SK-N-SH (cell line): ENCODE results near the gene COL5A2. TPM values are rescaled to one million over a fixed set of nuclear protein-coding genes. Genes with fewer than 3 reads are reported as not detected.

Experiments
- CTCF ChIA-PET: fragments of 300-600, 350-600 bp; formaldehyde crosslinking; extraction: SDS; loops from one replicate; lab custom pipeline; 2021; lab: Yijun Ruan, JAX
- POLR2A ChIA-PET: fragments of 350-600 bp; sonication (Branson Sonifier 250); formaldehyde crosslinking; extraction: SDS; loops from one replicate; lab custom pipeline; 2020; ENCODE audit warnings: antibody characterized with exemption, inconsistent platforms; lab: Yijun Ruan, JAX
- DNase-seq: peaks from one replicate; pipeline ENCODE4 v3.0.0; 2012
- H2AFZ ChIP-seq: fragments of 200-600 bp; sonication (generic); 2 replicates; pipeline ENCODE4 v1.8.1; 2016; ENCODE audit warnings: antibody characterized with exemption, mild to moderate bottlenecking, low read depth
- H3F3A ChIP-seq: fragments of 200-600 bp; sonication (generic); replicated peaks from 2 replicates; pipeline ENCODE3; 2016; ENCODE audit warnings: antibody characterized with exemption, mild to moderate bottlenecking; ENCODE audit not compliant: insufficient read depth
- H3K27ac ChIP-seq, 2 experiments: fragments of 200-500 bp in 1 of 2; fragments of 200-600 bp in 1 of 2; sonication (Bioruptor generic) in 1 of 2; sonication (generic), shearing (Covaris generic) in 1 of 2; 2 replicates each; pipeline versions ENCODE4 v1.5.1 to v1.6.1; 2014 to 2016; ENCODE audit warnings: low read depth in 2 of 2, inconsistent platforms in 1 of 2, low read length in 1 of 2, mild to moderate bottlenecking in 1 of 2, mixed read lengths in 1 of 2
- H3K27me3 ChIP-seq: fragments of 200-600 bp; sonication (generic), shearing (Covaris generic); 2 replicates; pipeline ENCODE4 v1.6.1; 2016; ENCODE audit warnings: mixed run types; ENCODE audit not compliant: insufficient read depth
- H3K36me3 ChIP-seq, 2 experiments: fragments of 200-500 bp in 1 of 2; fragments of 200-600 bp in 1 of 2; sonication (Bioruptor generic) in 1 of 2; sonication (generic) in 1 of 2; replicated peaks in 1 of 2; 2 replicates each; pipeline versions ENCODE3 to v1.5.1; 2014 to 2016; ENCODE audit warnings: low read length in 1 of 2, mild to moderate bottlenecking in 1 of 2; ENCODE audit not compliant: insufficient read depth in 2 of 2, control insufficient read depth in 1 of 2
- H3K4me1 ChIP-seq, 2 experiments: fragments of 200-500 bp in 1 of 2; fragments of 200-600 bp in 1 of 2; sonication (Bioruptor generic) in 1 of 2; sonication (generic), shearing (Covaris generic) in 1 of 2; 2 replicates each; pipeline versions ENCODE4 v1.5.1 to v1.6.1; 2014 to 2016; ENCODE audit warnings: low read depth in 1 of 2, low read length in 1 of 2, mixed run types in 1 of 2; ENCODE audit not compliant: insufficient read depth in 2 of 2, control insufficient read depth in 1 of 2
- H3K4me2 ChIP-seq: fragments of 200-600 bp; sonication (generic), shearing (Covaris generic); 2 replicates; pipeline ENCODE4 v1.6.1; 2017; ENCODE audit warnings: mixed run types
- H3K4me3 ChIP-seq, 2 experiments: fragments of 200-500 bp in 1 of 2; fragments of 200-600 bp in 1 of 2; sonication (Bioruptor generic) in 1 of 2; sonication (generic), shearing (Covaris generic) in 1 of 2; 2 replicates each; pipeline versions ENCODE4 v1.5.1 to v1.8.1; 2014 to 2016; ENCODE audit warnings: low read depth in 2 of 2, inconsistent platforms in 1 of 2, low read length in 1 of 2, mild to moderate bottlenecking in 1 of 2, mixed read lengths in 1 of 2, moderate library complexity in 1 of 2
- H3K79me2 ChIP-seq: fragments of 200-600 bp; sonication (generic); 2 replicates; pipeline ENCODE4 v1.8.1; 2017; ENCODE audit warnings: mild to moderate bottlenecking; ENCODE audit not compliant: insufficient read depth
- H3K9ac ChIP-seq: fragments of 200-600 bp; sonication (generic); 2 replicates; pipeline ENCODE4 v1.6.1; 2017; ENCODE audit warnings: mixed run types
- H3K9me2 ChIP-seq: fragments of 200-600 bp; sonication (generic); 2 replicates; pipeline ENCODE4 v1.6.1; 2017; ENCODE audit warnings: mixed run types
- H3K9me3 ChIP-seq: fragments of 200-600 bp; sonication (generic); 2 replicates; pipeline ENCODE4 v1.6.1; 2017; ENCODE audit warnings: mixed run types, mild to moderate bottlenecking, moderate library complexity
- H4K20me1 ChIP-seq: fragments of 200-600 bp; sonication (generic); 2 replicates; pipeline ENCODE4 v1.6.1; 2017; ENCODE audit warnings: mild to moderate bottlenecking, mixed run types; ENCODE audit not compliant: insufficient read depth
- CHD2 ChIP-seq: fragments of 150-350 bp; IDR thresholded peaks from 2 replicates; pipeline ENCODE4 v1.6.1; 2018; ENCODE audit warnings: low read length; ENCODE audit not compliant: partially characterized antibody
- ELF1 ChIP-seq: IDR thresholded peaks from 2 replicates; pipeline ENCODE4 v1.4.0; 2012
- EZH2phosphoT487 ChIP-seq: fragments of 200-600 bp; sonication (generic); IDR thresholded peaks from 2 replicates; pipeline ENCODE4 v1.6.1; 2017; ENCODE audit warnings: low read depth, mixed run types, mild to moderate bottlenecking, antibody characterized with exemption, moderate library complexity, borderline replicate concordance
- FOSL2 ChIP-seq: IDR thresholded peaks from 2 replicates; pipeline ENCODE4 v1.4.0; 2012; ENCODE audit warnings: low read depth, mild to moderate bottlenecking, moderate library complexity, borderline replicate concordance
- FOXM1 ChIP-seq: IDR thresholded peaks from 2 replicates; pipeline ENCODE4 v1.4.0; 2012; ENCODE audit warnings: low read depth, mild to moderate bottlenecking
- GABPA ChIP-seq: IDR thresholded peaks from 2 replicates; pipeline ENCODE4 v1.4.0; 2012; ENCODE audit warnings: low read depth, mild to moderate bottlenecking
- GATA2 ChIP-seq: sonication (generic); formaldehyde crosslinking; IDR thresholded peaks from 2 replicates; pipeline ENCODE4 v1.5.0; 2020; ENCODE audit warnings: mild to moderate bottlenecking, missing genetic modification reagents
- JUND ChIP-seq: IDR thresholded peaks from 2 replicates; pipeline ENCODE4 v1.4.0; 2012
- NFIC ChIP-seq: IDR thresholded peaks from 2 replicates; pipeline ENCODE4 v1.4.0; 2012; ENCODE audit warnings: borderline replicate concordance
- NRF1 ChIP-seq: IDR thresholded peaks from 2 replicates; pipeline ENCODE4 v1.6.1; 2012; ENCODE audit warnings: low read depth, mild to moderate bottlenecking, low read length
- POLR2AphosphoS5 ChIP-seq: IDR thresholded peaks from 2 replicates; pipeline ENCODE4 v1.6.1; 2012; ENCODE audit warnings: low read depth, low read length
- RCOR1 ChIP-seq: fragments of 150-350 bp; IDR thresholded peaks from 2 replicates; pipeline ENCODE4 v1.6.1; 2017; ENCODE audit warnings: antibody characterized with exemption, low read length
- RFX5 ChIP-seq: IDR thresholded peaks from 2 replicates; pipeline ENCODE4 v1.6.1; 2012; ENCODE audit warnings: mild to moderate bottlenecking, improper control_type of control experiment, low read length
- SIN3A ChIP-seq: IDR thresholded peaks from 2 replicates; pipeline ENCODE4 v1.6.1; 2012; ENCODE audit warnings: low read depth, mild to moderate bottlenecking, low read length, moderate library complexity, borderline replicate concordance
- TAF1 ChIP-seq: IDR thresholded peaks from 2 replicates; pipeline ENCODE4 v1.6.1; 2012; ENCODE audit warnings: low read depth, mild to moderate bottlenecking, low read length, moderate library complexity, borderline replicate concordance
- TCF12 ChIP-seq: IDR thresholded peaks from 2 replicates; pipeline ENCODE4 v1.4.0; 2012
- TEAD4 ChIP-seq: IDR thresholded peaks from 2 replicates; pipeline ENCODE4 v1.4.0; 2012; ENCODE audit warnings: mild to moderate bottlenecking, borderline replicate concordance; ENCODE audit not compliant: insufficient read depth
- WGBS: methylation state at CpG from one replicate; pipeline ENCODE4 v1.1.6; 2017; ENCODE audit warnings: low lambda C conversion rate; 5-methylcytosine and 5-hydroxymethylcytosine counted together
- polyA plus RNA-seq, 3 experiments: library from polyadenylated mRNA; depleted of rRNA; stranded (reverse); fragments of >200 nt; gene quantifications; 2 replicates each; pipeline ENCODE4 v1.2.3, GENCODE V29; 2012
- TF ChIP-seq, protein P1 (sequence below): fragments of 200-600 bp; sonication (generic); IDR thresholded peaks from 2 replicates; pipeline ENCODE4 v1.6.1; 2017; ENCODE audit warnings: antibody characterized with exemption, mild to moderate bottlenecking, moderate library complexity
- TF ChIP-seq, protein P2 (sequence below): fragments of 150-350 bp; IDR thresholded peaks from 2 replicates; pipeline ENCODE4 v1.6.1; 2016; ENCODE audit warnings: mild to moderate bottlenecking, low read depth, low read length
- TF ChIP-seq, protein P3 (sequence below): IDR thresholded peaks from 2 replicates; pipeline ENCODE4 v1.4.0; 2012; ENCODE audit warnings: low read depth
- TF ChIP-seq, protein P4 (sequence below): IDR thresholded peaks from 2 replicates; pipeline ENCODE4 v1.4.0; 2012; ENCODE audit warnings: low read depth, borderline replicate concordance

Gene COL5A2
- polyA plus RNA-seq, 1 of the 3 experiments (the other 2 are of a cell fraction), result 20.4 TPM

DNA sequence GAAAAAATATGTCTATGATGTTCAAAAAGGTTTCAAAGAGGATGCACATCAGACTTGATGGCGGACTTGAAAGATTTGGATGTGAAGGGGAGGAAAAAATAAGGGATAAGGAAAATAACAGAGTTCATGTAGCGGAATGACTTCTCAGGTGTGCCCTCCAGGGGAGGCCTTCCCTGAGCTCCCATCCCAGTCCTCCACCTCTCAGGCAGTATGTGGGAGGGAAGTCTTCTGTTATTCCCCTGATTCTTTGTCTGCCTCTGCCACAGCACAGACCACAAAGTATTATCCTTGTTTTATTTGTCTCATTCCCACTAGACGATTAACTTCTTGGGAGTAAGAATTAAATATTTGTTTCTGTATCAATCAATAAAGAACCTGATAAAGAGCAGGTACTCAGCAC, 17.7 kb downstream of the COL5A2 start (continued):
- TF ChIP-seq RCOR1 (no peak), FOSL2 (no peak), GATA2 (CRISPR knock-in tag) (no peak), POLR2AphosphoS5 (no peak), SIN3A (no peak), EZH2phosphoT487 (no peak)

DNA sequence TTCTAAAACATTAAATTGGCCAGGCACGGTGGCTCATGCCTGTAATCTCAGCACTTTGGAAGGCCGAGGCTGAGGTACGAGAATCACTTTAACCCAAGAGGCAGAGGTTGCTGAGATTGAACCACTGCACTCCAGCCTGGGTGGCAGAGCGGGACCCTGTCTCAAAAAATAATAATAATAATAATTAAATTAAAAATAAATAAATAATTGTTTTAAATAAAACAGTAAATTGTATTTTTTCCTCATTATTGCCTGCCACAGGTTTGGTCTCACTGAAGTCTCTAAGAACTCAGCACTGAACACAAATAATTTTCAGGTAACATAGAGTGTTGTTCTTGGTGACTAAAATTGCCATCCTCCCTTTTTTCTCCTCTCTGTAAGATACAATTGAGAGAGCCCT, 19.8 kb downstream of the COL5A2 start:
- no peak overlapping the region for H3K27ac ChIP-seq
- H3K9me3 ChIP-seq, result no peaks in the 10 kb centered on the region
- no peak for DNase-seq
- H3K4me1 ChIP-seq, result peaks cover 4 to 46% of the 10 kb centered on the region in 2 experiments
- H2AFZ ChIP-seq, result no peak overlapping the region
- ChIA-PET POLR2A (no interaction called here), CTCF (no interaction called here)
- H3F3A ChIP-seq, result peaks cover 53% of the 10 kb centered on the region
- WGBS, result 95% methylated on average over 4 of the region's 4 CpGs
- no peaks in the 10 kb centered on the region for H3K9me2 ChIP-seq
- H4K20me1 ChIP-seq, result no peaks in the 10 kb centered on the region
- H3K79me2 ChIP-seq, result 0 out of 2 replicates have a peak, but pooled peaks cover 4% of the 10 kb centered on the region
- H3K36me3 ChIP-seq, result no peaks in the 10 kb centered on the region
- no peak overlapping the region for H3K4me3 ChIP-seq
- H3K27me3 ChIP-seq, result no peaks in the 10 kb centered on the region
- TF ChIP-seq, protein P1, sequence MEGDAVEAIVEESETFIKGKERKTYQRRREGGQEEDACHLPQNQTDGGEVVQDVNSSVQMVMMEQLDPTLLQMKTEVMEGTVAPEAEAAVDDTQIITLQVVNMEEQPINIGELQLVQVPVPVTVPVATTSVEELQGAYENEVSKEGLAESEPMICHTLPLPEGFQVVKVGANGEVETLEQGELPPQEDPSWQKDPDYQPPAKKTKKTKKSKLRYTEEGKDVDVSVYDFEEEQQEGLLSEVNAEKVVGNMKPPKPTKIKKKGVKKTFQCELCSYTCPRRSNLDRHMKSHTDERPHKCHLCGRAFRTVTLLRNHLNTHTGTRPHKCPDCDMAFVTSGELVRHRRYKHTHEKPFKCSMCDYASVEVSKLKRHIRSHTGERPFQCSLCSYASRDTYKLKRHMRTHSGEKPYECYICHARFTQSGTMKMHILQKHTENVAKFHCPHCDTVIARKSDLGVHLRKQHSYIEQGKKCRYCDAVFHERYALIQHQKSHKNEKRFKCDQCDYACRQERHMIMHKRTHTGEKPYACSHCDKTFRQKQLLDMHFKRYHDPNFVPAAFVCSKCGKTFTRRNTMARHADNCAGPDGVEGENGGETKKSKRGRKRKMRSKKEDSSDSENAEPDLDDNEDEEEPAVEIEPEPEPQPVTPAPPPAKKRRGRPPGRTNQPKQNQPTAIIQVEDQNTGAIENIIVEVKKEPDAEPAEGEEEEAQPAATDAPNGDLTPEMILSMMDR, result no peak
- TF ChIP-seq POLR2AphosphoS5, result no peak
- TF ChIP-seq TCF12, result no peak
- TF ChIP-seq ELF1, result no peak
- TF ChIP-seq, protein P2, sequence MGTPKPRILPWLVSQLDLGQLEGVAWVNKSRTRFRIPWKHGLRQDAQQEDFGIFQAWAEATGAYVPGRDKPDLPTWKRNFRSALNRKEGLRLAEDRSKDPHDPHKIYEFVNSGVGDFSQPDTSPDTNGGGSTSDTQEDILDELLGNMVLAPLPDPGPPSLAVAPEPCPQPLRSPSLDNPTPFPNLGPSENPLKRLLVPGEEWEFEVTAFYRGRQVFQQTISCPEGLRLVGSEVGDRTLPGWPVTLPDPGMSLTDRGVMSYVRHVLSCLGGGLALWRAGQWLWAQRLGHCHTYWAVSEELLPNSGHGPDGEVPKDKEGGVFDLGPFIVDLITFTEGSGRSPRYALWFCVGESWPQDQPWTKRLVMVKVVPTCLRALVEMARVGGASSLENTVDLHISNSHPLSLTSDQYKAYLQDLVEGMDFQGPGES, result no peak
- TF ChIP-seq, all 33 proteins: peak for 0
- no peak overlapping the region for H3K9ac ChIP-seq
- H3K4me2 ChIP-seq, result no peak overlapping the region

DNA sequence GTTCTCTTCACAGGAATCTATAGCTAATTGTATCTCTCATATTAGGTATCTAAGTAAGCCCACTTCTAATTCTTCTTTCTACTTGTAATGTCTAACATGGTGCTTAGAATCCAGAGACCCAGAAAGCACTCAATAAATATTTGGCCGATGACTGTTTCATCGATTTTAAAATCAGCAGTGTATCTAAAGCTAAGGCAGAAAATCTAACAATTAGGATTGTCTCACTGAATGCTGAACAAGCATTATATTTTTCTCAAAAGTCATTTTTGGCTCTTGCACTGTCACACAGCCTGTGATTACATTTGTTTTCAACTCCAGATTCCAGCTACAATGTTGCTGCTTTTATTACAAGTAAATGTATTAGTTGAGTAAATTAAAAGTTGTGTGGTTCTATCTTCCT, 20.3 kb downstream of the COL5A2 start:
- peaks cover 49% of the 10 kb centered on the region for H3F3A ChIP-seq
- no peaks in the 10 kb centered on the region for H3K36me3 ChIP-seq
- peaks cover under 1 to 41% of the 10 kb centered on the region in 2 experiments for H3K4me1 ChIP-seq
- no peaks in the 10 kb centered on the region for H3K9me3 ChIP-seq
- H3K4me2 ChIP-seq, result no peak overlapping the region
- no peak overlapping the region for H2AFZ ChIP-seq
- H3K27ac ChIP-seq, result peak overlapping the region in 1 of 2 experiments; percentile 80; a peak in 1 of 4 replicates
- no peak overlapping the region for H3K4me3 ChIP-seq
- ChIA-PET CTCF (no interaction called here), POLR2A (no interaction called here)
- 0 out of 2 replicates have a peak, but pooled peaks cover 4% of the 10 kb centered on the region for H3K79me2 ChIP-seq
- no peaks in the 10 kb centered on the region for H3K27me3 ChIP-seq
- no peak overlapping the region for H3K9ac ChIP-seq
- DNase-seq, result no peak
- 89% methylated on average over 2 of the region's 2 CpGs for WGBS
- H4K20me1 ChIP-seq, result no peaks in the 10 kb centered on the region
- no peak for TF ChIP-seq NFIC
- no peak for TF ChIP-seq GATA2 (CRISPR knock-in tag)
- no peak for TF ChIP-seq FOXM1
- TF ChIP-seq, protein P3, sequence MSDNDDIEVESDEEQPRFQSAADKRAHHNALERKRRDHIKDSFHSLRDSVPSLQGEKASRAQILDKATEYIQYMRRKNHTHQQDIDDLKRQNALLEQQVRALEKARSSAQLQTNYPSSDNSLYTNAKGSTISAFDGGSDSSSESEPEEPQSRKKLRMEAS, result no peak
- no peak for TF ChIP-seq EZH2phosphoT487
- TF ChIP-seq TAF1, result no peak
- TF ChIP-seq ELF1, result no peak
- no peak for TF ChIP-seq GABPA
- TF ChIP-seq, protein P1, result no peak
- no peak for TF ChIP-seq TCF12
- no peak for TF ChIP-seq TEAD4
- TF ChIP-seq CHD2, result no peak
- TF ChIP-seq, protein P4, sequence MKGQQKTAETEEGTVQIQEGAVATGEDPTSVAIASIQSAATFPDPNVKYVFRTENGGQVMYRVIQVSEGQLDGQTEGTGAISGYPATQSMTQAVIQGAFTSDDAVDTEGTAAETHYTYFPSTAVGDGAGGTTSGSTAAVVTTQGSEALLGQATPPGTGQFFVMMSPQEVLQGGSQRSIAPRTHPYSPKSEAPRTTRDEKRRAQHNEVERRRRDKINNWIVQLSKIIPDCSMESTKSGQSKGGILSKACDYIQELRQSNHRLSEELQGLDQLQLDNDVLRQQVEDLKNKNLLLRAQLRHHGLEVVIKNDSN, result no peak
- TF ChIP-seq RCOR1, result no peak
- TF ChIP-seq RFX5, result no peak
- TF ChIP-seq NRF1, result no peak
- no peak for TF ChIP-seq JUND
- no peaks in the 10 kb centered on the region for H3K9me2 ChIP-seq
